ENCODE results near the gene SORBS2.

The SORBS2 gene

GRCh38 chr4:185813133-185813532, 1.1 kb upstream of the SORBS2 start:
- no peak overlapping the region for H3K14ac ChIP-seq (ENCODE audit: low read length)
- no peak overlapping the region for H3K4me2 ChIP-seq (ENCODE audit: low read length)
- no peak overlapping the region for H4K8ac ChIP-seq (ENCODE audit: low read depth, low read length)
- no CpG with 5 or more reads among the region's 8 CpGs for WGBS (ENCODE audit: extremely low coverage, insufficient coverage, insufficient read length)
- no peak overlapping the region for H2AK5ac ChIP-seq (ENCODE audit: low read length)
- no peaks in the 10 kb centered on the region for H3K79me2 ChIP-seq (ENCODE audit: control insufficient read depth, insufficient read depth, low read length, poor library complexity)
- H4K12ac ChIP-seq (ENCODE audit: low read depth, low read length) = no peak overlapping the region
- H3K27ac ChIP-seq (ENCODE audit: low read depth, low read length) = no peak overlapping the region
- no peaks in the 10 kb centered on the region for H3K27me3 ChIP-seq (ENCODE audit: insufficient read depth, low read length)
- no peak overlapping the region for H2BK5ac ChIP-seq (ENCODE audit: low read depth, low read length, poor library complexity)
- H3K4me1 ChIP-seq (ENCODE audit: control insufficient read depth in 1 of 2, insufficient read depth in 2 of 2, low read length in 2 of 2) = peaks cover 8 to 10% of the 10 kb centered on the region in 2 experiments
- no peak overlapping the region for H3K9ac ChIP-seq (ENCODE audit: low read length)
- no peak overlapping the region for H2BK120ac ChIP-seq (ENCODE audit: insufficient read depth, low read length, poor library complexity)
- no peak overlapping the region for H2AFZ ChIP-seq (ENCODE audit: insufficient read depth, low read length, poor library complexity)
- no peaks in the 10 kb centered on the region for H3K9me3 ChIP-seq (ENCODE audit: insufficient read depth, low read depth, low read length)
- H3K23ac ChIP-seq (ENCODE audit: low read length) = no peak overlapping the region
- no peak overlapping the region for H4K91ac ChIP-seq (ENCODE audit: low read depth, low read length)
- H3K4ac ChIP-seq (ENCODE audit: low read depth, low read length) = no peak overlapping the region
- H3K36me3 ChIP-seq (ENCODE audit: control insufficient read depth in 1 of 2, insufficient read depth in 2 of 2, low read length in 2 of 2) = no peaks in the 10 kb centered on the region
- no peak overlapping the region for H3K18ac ChIP-seq (ENCODE audit: low read length)
- H3K79me1 ChIP-seq (ENCODE audit: low read length) = peaks cover 2% of the 10 kb centered on the region
- DNase-seq = no peak
- no peak overlapping the region for H2BK12ac ChIP-seq (ENCODE audit: low read length)
- H3K4me3 ChIP-seq (ENCODE audit: low read depth, low read length) = no peak overlapping the region

GRCh38 chr4:185810746-185811508, 1.1 kb downstream of the SORBS2 start:
- H3K14ac ChIP-seq (ENCODE audit: low read length) = peak overlapping the region; percentile 76
- H2BK5ac ChIP-seq (ENCODE audit: low read depth, low read length, poor library complexity) = no peak overlapping the region
- no peaks in the 10 kb centered on the region for H3K9me3 ChIP-seq (ENCODE audit: insufficient read depth, low read depth, low read length)
- no peak overlapping the region for H3K27ac ChIP-seq (ENCODE audit: low read depth, low read length)
- H4K8ac ChIP-seq (ENCODE audit: low read depth, low read length) = no peak overlapping the region
- no peak overlapping the region for H3K4ac ChIP-seq (ENCODE audit: low read depth, low read length)
- H2BK12ac ChIP-seq (ENCODE audit: low read length) = no peak overlapping the region
- H2AK5ac ChIP-seq (ENCODE audit: low read length) = no peak overlapping the region
- peaks cover 2% of the 10 kb centered on the region for H3K79me1 ChIP-seq (ENCODE audit: low read length)
- peak overlapping the region; percentile 5 for H3K4me2 ChIP-seq (ENCODE audit: low read length)
- no CpG with 5 or more reads among the region's 13 CpGs for WGBS (ENCODE audit: extremely low coverage, insufficient coverage, insufficient read length)
- H3K36me3 ChIP-seq (ENCODE audit: control insufficient read depth in 1 of 2, insufficient read depth in 2 of 2, low read length in 2 of 2) = no peaks in the 10 kb centered on the region
- no peak overlapping the region for H4K91ac ChIP-seq (ENCODE audit: low read depth, low read length)
- H3K27me3 ChIP-seq (ENCODE audit: insufficient read depth, low read length) = no peaks in the 10 kb centered on the region
- H3K4me1 ChIP-seq (ENCODE audit: control insufficient read depth in 1 of 2, insufficient read depth in 2 of 2, low read length in 2 of 2) = peaks cover 8 to 10% of the 10 kb centered on the region in 2 experiments
- no peak overlapping the region for H3K23ac ChIP-seq (ENCODE audit: low read length)
- peak in 1 of 2 donors; percentile 47 for DNase-seq
- peak overlapping the region; percentile 68 for H2AFZ ChIP-seq (ENCODE audit: insufficient read depth, low read length, poor library complexity)
- H3K79me2 ChIP-seq (ENCODE audit: control insufficient read depth, insufficient read depth, low read length, poor library complexity) = no peaks in the 10 kb centered on the region
- no peak overlapping the region for H3K18ac ChIP-seq (ENCODE audit: low read length)
- peak overlapping the region; percentile 15 for H4K12ac ChIP-seq (ENCODE audit: low read depth, low read length)
- no peak overlapping the region for H3K4me3 ChIP-seq (ENCODE audit: low read depth, low read length)
- H3K9ac ChIP-seq (ENCODE audit: low read length) = no peak overlapping the region
- H2BK120ac ChIP-seq (ENCODE audit: insufficient read depth, low read length, poor library complexity) = peak overlapping the region; percentile 55

DNA sequence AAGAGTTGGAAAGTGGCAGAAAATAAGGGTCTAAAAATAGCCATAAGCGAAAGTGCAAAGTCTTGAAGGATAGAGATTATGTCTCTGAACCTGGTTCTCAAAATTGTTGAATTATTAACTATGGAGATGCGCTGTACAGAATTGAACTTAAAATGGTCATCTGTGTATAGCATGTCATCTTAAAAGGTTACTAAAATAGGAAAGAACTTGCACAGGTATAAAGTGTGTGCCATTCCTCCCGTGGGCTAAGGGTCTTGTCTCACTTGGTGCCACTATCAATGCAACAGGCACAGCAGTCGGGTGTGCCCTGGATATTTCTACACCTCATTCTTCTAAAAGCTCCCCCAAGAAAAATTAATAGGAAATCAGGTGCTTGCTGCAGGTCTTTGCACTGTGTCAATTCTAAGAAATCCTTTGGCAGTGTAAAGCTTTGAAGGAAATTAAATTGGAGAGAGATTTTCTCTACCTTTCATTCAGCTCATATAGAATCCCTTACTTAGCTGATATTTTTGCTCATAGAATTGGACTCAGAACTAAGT, 2.4 kb downstream of the SORBS2 start:
- no peak for DNase-seq
- no CpG with 5 or more reads among the region's 4 CpGs for WGBS (ENCODE audit: extremely low coverage, insufficient coverage, insufficient read length)
- H3K18ac ChIP-seq (ENCODE audit: low read length) = no peak overlapping the region

DNA sequence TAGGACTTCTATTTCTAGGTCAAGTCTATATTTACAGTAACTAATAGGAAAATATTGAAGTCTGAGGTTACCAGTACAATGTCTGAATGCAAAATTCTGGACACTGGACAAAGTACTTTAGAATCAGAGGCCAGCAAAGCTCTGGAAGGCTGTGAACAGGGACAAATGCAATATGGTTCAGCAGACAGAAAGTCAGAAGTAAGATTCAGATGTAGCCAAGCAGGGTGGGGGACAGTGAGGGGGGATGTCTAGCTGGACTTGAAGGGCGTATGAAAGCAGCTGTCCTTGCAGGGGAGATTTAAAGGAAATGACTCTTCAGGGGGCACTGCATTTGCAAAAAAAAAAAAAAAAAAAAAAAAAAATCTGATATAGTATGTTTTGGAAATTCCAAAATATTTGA, 2.9 kb downstream of the SORBS2 start:
- DNase-seq = no peak
- Histone ChIP-seq H2BK120ac (ENCODE audit: insufficient read depth, low read length, poor library complexity) (no peak overlapping the region), H3K18ac (ENCODE audit: low read length) (no peak overlapping the region), H3K36me3 (ENCODE audit: control insufficient read depth in 1 of 2, insufficient read depth in 2 of 2, low read length in 2 of 2) (no peaks in the 10 kb centered on the region), H3K79me2 (ENCODE audit: control insufficient read depth, insufficient read depth, low read length, poor library complexity) (no peaks in the 10 kb centered on the region), H2AK5ac (ENCODE audit: low read length) (no peak overlapping the region), H3K79me1 (ENCODE audit: low read length) (peaks cover 2% of the 10 kb centered on the region), H4K12ac (ENCODE audit: low read depth, low read length) (no peak overlapping the region), H3K14ac (ENCODE audit: low read length) (no peak overlapping the region), H3K23ac (ENCODE audit: low read length) (no peak overlapping the region), H3K4me3 (ENCODE audit: low read depth, low read length) (no peak overlapping the region), H3K27me3 (ENCODE audit: insufficient read depth, low read length) (no peaks in the 10 kb centered on the region), H3K9me3 (ENCODE audit: insufficient read depth, low read depth, low read length) (no peaks in the 10 kb centered on the region), H2BK12ac (ENCODE audit: low read length) (no peak overlapping the region), H3K9ac (ENCODE audit: low read length) (no peak overlapping the region), H3K27ac (ENCODE audit: low read depth, low read length) (no peak overlapping the region), H2BK5ac (ENCODE audit: low read depth, low read length, poor library complexity) (no peak overlapping the region), H3K4ac (ENCODE audit: low read depth, low read length) (no peak overlapping the region), H4K8ac (ENCODE audit: low read depth, low read length) (no peak overlapping the region), H3K4me1 (ENCODE audit: control insufficient read depth in 1 of 2, insufficient read depth in 2 of 2, low read length in 2 of 2) (peaks cover 8 to 10% of the 10 kb centered on the region in 2 experiments), H4K91ac (ENCODE audit: low read depth, low read length) (no peak overlapping the region), H2AFZ (ENCODE audit: insufficient read depth, low read length, poor library complexity) (no peak overlapping the region), H3K4me2 (ENCODE audit: low read length) (no peak overlapping the region)
- WGBS (ENCODE audit: extremely low coverage, insufficient coverage, insufficient read length) = no CpG with 5 or more reads among the region's 1 CpG

More for the DNA sequence above, 2.4 kb downstream of the SORBS2 start:
- Histone ChIP-seq H4K8ac (ENCODE audit: low read depth, low read length) (no peak overlapping the region), H3K79me2 (ENCODE audit: control insufficient read depth, insufficient read depth, low read length, poor library complexity) (no peaks in the 10 kb centered on the region), H2BK120ac (ENCODE audit: insufficient read depth, low read length, poor library complexity) (no peak overlapping the region), H4K91ac (ENCODE audit: low read depth, low read length) (no peak overlapping the region), H4K12ac (ENCODE audit: low read depth, low read length) (no peak overlapping the region), H3K9ac (ENCODE audit: low read length) (no peak overlapping the region), H3K4ac (ENCODE audit: low read depth, low read length) (no peak overlapping the region), H3K27ac (ENCODE audit: low read depth, low read length) (no peak overlapping the region), H3K27me3 (ENCODE audit: insufficient read depth, low read length) (no peaks in the 10 kb centered on the region), H2BK5ac (ENCODE audit: low read depth, low read length, poor library complexity) (no peak overlapping the region), H3K23ac (ENCODE audit: low read length) (no peak overlapping the region), H3K36me3 (ENCODE audit: control insufficient read depth in 1 of 2, insufficient read depth in 2 of 2, low read length in 2 of 2) (no peaks in the 10 kb centered on the region), H3K4me1 (ENCODE audit: control insufficient read depth in 1 of 2, insufficient read depth in 2 of 2, low read length in 2 of 2) (peaks cover 8 to 10% of the 10 kb centered on the region in 2 experiments), H2AFZ (ENCODE audit: insufficient read depth, low read length, poor library complexity) (no peak overlapping the region), H2AK5ac (ENCODE audit: low read length) (no peak overlapping the region), H3K14ac (ENCODE audit: low read length) (no peak overlapping the region), H2BK12ac (ENCODE audit: low read length) (no peak overlapping the region), H3K4me3 (ENCODE audit: low read depth, low read length) (no peak overlapping the region), H3K79me1 (ENCODE audit: low read length) (peaks cover 2% of the 10 kb centered on the region), H3K9me3 (ENCODE audit: insufficient read depth, low read depth, low read length) (no peaks in the 10 kb centered on the region), H3K4me2 (ENCODE audit: low read length) (no peak overlapping the region)

All from trophoblast cell (in vitro differentiated cells and primary cell).